Hepatocyte (in vitro differentiated cells): ENCODE measurements around the gene CHST2.

Experiments
- EZH2 ChIP-seq: fragments of 200-600 bp; sonication (generic); IDR thresholded peaks from 2 replicates; pipeline ENCODE4 v1.6.1; 2016; ENCODE audit warnings: antibody characterized with exemption, mild to moderate bottlenecking, borderline replicate concordance
- TF ChIP-seq, protein P1 (sequence below): fragments of 200-600 bp; sonication (generic); IDR thresholded peaks from 2 replicates; pipeline ENCODE4 v1.5.1; 2016; ENCODE audit warnings: antibody characterized with exemption, mild to moderate bottlenecking; ENCODE audit not compliant: poor library complexity

DNA sequence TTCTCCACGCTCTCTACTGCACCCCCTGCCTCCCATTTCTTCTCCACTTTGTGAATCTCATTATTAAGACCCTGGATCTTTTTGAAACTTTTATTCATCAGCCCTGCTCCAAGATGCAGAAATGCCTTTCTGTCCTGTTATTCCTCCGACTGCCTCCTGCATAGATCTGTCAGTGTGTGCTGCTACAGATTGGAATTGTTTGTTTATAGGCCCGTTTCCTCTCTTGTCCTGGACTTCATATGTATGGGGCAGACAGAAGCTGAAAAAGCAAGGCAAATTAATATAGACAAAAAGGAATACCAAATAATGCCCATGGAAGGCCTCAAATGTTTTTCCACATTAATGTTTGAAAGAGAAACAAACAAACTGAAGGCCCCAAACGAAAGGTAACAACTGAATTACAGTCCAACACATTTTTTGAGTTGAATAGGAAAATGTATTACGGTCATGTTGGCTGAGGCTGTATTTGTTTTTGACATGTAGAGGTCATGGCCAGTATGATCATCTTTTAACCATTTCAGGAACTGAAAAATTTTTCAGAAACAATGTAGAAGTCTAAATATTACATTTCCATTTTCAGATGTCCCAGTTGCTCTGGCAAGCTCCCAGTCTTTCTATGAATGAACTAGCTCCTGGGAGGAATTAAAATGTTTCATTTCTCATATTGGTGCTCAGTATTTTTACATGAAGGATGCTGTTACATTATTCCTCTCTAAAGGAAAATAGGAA lies 8.8 kb downstream of the CHST2 start:
- TF ChIP-seq, protein P1, sequence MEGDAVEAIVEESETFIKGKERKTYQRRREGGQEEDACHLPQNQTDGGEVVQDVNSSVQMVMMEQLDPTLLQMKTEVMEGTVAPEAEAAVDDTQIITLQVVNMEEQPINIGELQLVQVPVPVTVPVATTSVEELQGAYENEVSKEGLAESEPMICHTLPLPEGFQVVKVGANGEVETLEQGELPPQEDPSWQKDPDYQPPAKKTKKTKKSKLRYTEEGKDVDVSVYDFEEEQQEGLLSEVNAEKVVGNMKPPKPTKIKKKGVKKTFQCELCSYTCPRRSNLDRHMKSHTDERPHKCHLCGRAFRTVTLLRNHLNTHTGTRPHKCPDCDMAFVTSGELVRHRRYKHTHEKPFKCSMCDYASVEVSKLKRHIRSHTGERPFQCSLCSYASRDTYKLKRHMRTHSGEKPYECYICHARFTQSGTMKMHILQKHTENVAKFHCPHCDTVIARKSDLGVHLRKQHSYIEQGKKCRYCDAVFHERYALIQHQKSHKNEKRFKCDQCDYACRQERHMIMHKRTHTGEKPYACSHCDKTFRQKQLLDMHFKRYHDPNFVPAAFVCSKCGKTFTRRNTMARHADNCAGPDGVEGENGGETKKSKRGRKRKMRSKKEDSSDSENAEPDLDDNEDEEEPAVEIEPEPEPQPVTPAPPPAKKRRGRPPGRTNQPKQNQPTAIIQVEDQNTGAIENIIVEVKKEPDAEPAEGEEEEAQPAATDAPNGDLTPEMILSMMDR = no peak
- TF ChIP-seq EZH2 = no peak
